Measurements from ENCODE around the gene KBTBD3. TPM values are rescaled to one million over a fixed set of nuclear protein-coding genes. Genes with fewer than 3 reads are reported as not detected.
"Not testable (repeated sequence)": the region's sequence is repeated elsewhere in the genome, so short reads cannot be mapped to it uniquely, and the experiment has no call there.

The KBTBD3 gene
- total RNA-seq, 6 donors from 2014 or later = 1.2 to 9.6 (median 6.2) TPM

DNA sequence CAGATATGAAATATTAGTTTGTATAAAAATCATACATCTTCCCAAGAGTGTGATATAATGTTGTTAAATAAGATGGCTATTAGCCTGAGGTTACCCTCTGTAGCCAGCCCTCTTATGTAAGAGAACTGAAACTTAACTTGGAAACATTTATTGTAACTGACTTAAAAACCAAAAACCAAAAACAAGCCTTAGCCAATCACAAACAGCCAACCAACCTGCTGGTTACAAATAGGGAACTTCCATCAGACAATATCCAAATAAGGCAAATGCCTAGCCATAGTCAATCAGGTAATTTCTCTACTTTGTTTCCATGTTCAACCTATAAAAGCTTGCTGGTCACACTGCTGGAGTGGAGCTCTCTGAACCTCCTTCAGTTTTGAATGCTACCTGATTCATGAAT lies 14.1 kb downstream of the KBTBD3 start:
- no peaks in the 10 kb centered on the region for H3K27me3 ChIP-seq
- peaks cover 0 to 4% (median 0%) of the 10 kb centered on the region in 4 donors for H3K36me3 ChIP-seq
- no peaks in the 10 kb centered on the region for H3K4me1 ChIP-seq
- no peaks in the 10 kb centered on the region for H3K9me3 ChIP-seq
- no peak overlapping the region for H3K4me3 ChIP-seq
- no peak for DNase-seq
- TF ChIP-seq, protein P1, sequence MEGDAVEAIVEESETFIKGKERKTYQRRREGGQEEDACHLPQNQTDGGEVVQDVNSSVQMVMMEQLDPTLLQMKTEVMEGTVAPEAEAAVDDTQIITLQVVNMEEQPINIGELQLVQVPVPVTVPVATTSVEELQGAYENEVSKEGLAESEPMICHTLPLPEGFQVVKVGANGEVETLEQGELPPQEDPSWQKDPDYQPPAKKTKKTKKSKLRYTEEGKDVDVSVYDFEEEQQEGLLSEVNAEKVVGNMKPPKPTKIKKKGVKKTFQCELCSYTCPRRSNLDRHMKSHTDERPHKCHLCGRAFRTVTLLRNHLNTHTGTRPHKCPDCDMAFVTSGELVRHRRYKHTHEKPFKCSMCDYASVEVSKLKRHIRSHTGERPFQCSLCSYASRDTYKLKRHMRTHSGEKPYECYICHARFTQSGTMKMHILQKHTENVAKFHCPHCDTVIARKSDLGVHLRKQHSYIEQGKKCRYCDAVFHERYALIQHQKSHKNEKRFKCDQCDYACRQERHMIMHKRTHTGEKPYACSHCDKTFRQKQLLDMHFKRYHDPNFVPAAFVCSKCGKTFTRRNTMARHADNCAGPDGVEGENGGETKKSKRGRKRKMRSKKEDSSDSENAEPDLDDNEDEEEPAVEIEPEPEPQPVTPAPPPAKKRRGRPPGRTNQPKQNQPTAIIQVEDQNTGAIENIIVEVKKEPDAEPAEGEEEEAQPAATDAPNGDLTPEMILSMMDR (IDR thresholded peaks at IDR 0.05) = no peak
- TF ChIP-seq POLR2A (IDR thresholded peaks at IDR 0.05) = no peak
- no peak for TF ChIP-seq POLR2AphosphoS5 (IDR thresholded peaks at IDR 0.05)
- TF ChIP-seq EP300 (IDR thresholded peaks at IDR 0.05) = no peak
- no peak overlapping the region for H3K27ac ChIP-seq
- no peak for ATAC-seq (ENCODE audit: low FRiP score in 2 of 2)

DNA sequence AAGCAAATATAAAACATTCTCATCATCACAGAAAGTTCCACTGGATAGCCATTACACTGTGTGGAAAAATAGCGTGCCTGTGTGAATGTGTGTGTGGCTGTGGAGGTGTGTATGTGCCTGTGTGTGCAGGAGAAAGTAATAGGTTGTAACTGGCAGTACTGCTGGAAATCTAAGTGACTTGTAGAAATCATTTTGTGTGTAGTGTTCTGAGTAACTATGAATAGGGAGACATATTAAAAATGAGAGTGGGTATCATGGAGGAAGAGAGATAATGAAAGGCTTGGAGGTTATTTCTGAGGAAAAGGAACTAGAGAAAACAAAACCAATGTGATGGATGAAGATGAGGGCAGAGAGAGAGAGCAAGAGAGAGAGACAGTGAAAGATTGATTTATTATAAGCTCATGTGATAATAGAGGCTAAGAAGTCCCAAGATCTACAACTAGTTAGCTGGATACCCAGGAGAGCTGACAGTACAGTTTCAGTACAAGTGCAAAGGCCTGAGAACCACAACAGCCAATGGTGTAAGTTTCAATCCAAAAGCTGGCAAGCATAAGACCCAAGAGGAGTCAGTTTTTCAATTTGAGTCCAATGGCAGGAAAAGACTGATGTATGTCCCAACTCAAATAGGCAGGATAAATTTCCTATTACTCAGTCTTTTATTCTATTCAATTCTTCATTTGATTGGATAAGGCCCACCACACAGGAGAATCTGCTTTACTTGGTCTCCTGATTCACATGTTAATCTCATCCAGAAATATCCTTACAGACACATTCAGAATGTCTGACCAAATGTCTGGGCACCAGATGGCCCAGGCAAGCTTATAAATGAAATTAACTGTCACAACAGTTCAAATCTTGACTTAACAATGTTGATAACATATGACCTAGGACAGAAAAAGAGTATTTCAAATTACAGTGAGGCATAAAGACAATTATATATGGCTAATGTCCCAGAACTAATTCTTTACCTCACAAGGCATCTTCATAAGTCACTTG lies 14.9 kb downstream of the KBTBD3 start:
- Histone ChIP-seq H3K36me3 (peaks cover 0 to 4% (median 0%) of the 10 kb centered on the region in 4 donors), H3K4me3 (no peak overlapping the region), H3K27ac (no peak overlapping the region), H3K9me3 (no peaks in the 10 kb centered on the region), H3K27me3 (no peaks in the 10 kb centered on the region), H3K4me1 (no peaks in the 10 kb centered on the region)
- no peak for DNase-seq
- no peak for ATAC-seq (ENCODE audit: low FRiP score in 2 of 2)
- WGBS, 2 donors = 97 to 100% methylated on average over 1 of the region's 1 CpG
- no peak for TF ChIP-seq POLR2AphosphoS5 (IDR thresholded peaks at IDR 0.05)
- no peak for TF ChIP-seq POLR2A (IDR thresholded peaks at IDR 0.05)
- TF ChIP-seq EP300 (IDR thresholded peaks at IDR 0.05) = no peak
- TF ChIP-seq, protein P1 (IDR thresholded peaks at IDR 0.05) = no peak

DNA sequence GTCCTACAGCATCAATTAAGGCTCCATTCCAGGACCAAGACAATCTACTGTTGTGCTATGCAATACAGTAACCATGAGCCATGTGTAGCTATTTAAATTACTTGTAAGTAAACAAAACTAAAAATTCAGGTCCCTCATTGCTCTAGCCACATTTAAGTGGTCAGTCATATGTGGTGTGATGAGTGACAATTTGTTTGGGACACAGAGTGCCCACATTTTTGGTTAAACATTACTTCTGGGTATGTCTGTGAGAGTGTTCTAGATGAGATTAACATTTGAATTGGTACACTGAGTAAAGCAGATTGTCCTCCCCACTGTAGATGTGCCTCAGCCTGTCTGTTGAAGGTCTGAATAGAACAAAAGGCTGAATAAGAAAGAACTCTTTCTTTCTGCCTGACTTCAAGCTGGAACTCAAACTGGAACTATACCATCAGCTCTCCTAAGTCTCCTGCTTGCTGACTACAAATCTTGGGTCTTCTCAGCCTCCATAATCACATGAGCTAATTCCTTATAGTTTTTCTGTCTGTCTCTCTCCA lies 15.8 kb downstream of the KBTBD3 start:
- no peak for ATAC-seq (ENCODE audit: low FRiP score in 2 of 2)
- TF ChIP-seq, protein P1 (IDR thresholded peaks at IDR 0.05) = no peak
- TF ChIP-seq POLR2AphosphoS5 (IDR thresholded peaks at IDR 0.05) (no peak), EP300 (IDR thresholded peaks at IDR 0.05) (no peak), POLR2A (IDR thresholded peaks at IDR 0.05) (no peak)
- H3K4me3 ChIP-seq = no peak overlapping the region
- H3K9me3 ChIP-seq = no peaks in the 10 kb centered on the region
- peaks cover 0 to 5% (median 2%) of the 10 kb centered on the region in 4 donors for H3K36me3 ChIP-seq
- no peaks in the 10 kb centered on the region for H3K27me3 ChIP-seq
- no peaks in the 10 kb centered on the region for H3K4me1 ChIP-seq
- H3K27ac ChIP-seq = no peak overlapping the region
- DNase-seq = no peak

DNA sequence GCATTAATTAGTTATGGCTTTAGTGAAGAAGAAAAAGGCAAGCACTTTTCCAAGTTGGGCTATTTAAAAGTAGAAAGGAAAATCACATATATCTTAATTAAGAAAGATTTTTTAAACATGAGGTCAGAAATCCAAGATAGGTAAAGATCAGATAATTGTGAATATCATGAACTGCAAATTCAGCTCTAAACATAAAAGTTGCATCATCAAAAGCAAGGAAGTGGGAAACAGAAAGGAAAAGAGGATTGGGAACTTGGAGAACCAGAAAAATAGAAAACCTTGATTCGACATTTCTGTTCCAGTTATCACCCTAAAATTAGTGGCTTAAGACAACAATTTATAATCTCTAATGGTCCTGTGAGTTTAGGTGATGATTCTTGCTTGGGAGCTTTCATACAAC lies 17.5 kb downstream of the KBTBD3 start:
- no peak for ATAC-seq (ENCODE audit: low FRiP score in 2 of 2)
- WGBS, 2 donors = 96 to 100% methylated on average over 1 of the region's 1 CpG
- no peak overlapping the region for H3K4me3 ChIP-seq

DNA sequence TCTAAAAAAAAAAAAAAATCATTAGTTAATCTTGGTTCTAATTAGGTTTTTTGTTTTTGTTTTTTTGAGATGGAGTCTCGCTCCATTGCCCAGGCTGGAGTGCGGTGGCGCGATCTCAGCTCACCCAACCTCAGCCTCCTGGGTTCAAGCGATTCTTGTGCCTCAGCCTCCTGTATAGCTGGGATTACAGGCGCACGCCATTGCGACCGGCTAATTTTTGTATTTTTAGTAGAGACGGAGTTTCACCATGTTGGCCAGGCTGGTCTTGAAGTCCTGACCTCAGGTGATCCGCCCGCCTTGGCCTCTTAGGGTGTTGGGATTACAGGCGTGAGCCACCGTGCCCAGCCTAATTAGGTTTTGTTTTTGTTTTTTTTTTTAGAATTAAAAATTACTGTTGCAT lies 18.8 kb downstream of the KBTBD3 start:
- not testable (repeated sequence) for H3K4me3 ChIP-seq; H3K27me3 ChIP-seq; H3K4me1 ChIP-seq; ATAC-seq (ENCODE audit: low FRiP score in 2 of 2); H3K36me3 ChIP-seq; H3K27ac ChIP-seq; H3K9me3 ChIP-seq
- 91 to 98% methylated on average over 14 of the region's 14 CpGs for WGBS, 2 donors
- peak in 1 of 2 donors; percentile 20 for DNase-seq

More for the DNA sequence above, 17.5 kb downstream of the KBTBD3 start:
- no peak for DNase-seq
- Histone ChIP-seq H3K27ac (no peak overlapping the region), H3K4me1 (no peaks in the 10 kb centered on the region), H3K36me3 (peaks cover 0 to 5% (median 2%) of the 10 kb centered on the region in 4 donors), H3K27me3 (no peaks in the 10 kb centered on the region), H3K9me3 (no peaks in the 10 kb centered on the region)
- TF ChIP-seq POLR2AphosphoS5 (IDR thresholded peaks at IDR 0.05) (no peak), EP300 (IDR thresholded peaks at IDR 0.05) (no peak), POLR2A (IDR thresholded peaks at IDR 0.05) (no peak)
- TF ChIP-seq, protein P1 (IDR thresholded peaks at IDR 0.05) = no peak
